ENCODE data around the gene ICE1.
"Not testable (repeated sequence)": the region's sequence is repeated elsewhere in the genome, so short reads cannot be mapped to it uniquely, and the experiment has no call there.

Gene ICE1

DNA sequence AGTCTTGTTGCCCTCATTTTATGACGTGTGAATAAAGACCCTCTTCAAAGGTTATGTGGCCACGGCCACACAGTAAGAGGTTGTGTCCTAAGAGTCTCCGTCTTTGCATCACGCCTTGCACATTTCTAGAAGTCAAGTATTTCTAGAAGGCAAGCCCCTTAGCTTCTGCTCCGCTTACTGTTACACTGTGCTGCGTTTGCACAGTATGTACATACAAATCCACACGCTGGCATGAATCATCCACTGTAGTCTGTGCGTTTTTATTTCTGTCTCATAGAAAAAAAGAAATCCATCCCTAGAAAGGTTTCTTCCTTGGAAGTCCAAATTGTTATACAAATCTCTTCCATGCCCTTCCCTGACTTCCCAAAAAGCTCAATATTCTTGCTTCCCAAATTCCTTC, 21.4 kb upstream of the ICE1 start:
- DNase-seq, result no peak

DNA sequence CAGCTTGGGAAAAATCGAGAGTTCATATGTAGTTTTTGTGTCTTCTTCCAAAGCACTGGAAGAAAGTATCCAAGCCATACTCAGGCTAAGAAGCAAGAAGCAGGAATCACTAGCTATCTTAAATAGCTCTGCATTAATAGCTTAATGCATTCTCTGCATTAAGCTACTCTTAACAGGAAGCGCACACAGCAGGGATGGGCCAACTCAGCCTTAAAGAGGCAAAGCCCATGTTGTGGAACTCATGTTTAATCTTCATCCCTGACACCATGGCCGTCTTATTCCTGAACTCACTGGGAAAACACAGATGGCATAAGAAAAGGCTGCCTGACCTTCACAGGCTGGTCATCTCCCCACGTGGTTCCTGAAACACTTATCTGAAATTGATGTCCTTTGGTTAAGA, 18.7 kb upstream of the ICE1 start:
- no peak for DNase-seq

DNA sequence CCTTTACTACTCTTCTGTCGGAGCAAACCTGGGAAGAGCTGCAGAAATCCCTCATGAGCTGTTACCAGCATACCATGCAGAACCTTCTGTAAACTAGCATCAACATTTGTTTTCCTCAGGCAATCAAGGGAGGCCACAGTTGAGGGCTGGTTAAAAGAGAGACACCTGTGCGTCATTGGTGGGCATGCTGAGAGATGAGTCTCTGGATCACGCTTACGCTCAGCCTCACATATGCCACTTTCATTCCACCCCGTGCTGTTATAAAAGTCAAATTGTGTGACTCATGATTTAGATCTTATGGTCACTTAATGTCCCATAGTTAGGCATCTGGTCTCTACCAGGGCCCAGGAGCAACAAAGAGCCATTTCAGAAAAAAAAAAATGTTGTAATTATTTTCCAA, 18.1 kb upstream of the ICE1 start:
- DNase-seq, result no peak

DNA sequence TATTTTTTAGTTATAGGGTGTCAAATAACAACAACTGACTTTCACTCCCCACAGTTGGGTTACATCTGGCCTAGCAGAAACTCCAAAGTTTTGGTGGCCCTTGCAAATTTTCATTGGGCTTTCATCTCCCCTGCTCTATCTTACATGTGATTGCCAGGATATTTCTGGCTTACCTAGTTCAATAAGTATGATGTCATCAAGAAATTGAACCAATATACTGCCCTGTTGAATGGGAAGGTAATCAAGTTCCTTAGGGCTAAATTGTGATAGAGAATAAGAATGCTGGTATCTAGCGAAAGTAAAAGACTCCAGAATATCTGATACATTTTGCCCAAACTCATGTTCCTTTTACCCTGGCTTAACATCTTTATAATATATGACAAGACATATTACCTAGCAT, 17.0 kb upstream of the ICE1 start:
- DNase-seq, result no peak

DNA sequence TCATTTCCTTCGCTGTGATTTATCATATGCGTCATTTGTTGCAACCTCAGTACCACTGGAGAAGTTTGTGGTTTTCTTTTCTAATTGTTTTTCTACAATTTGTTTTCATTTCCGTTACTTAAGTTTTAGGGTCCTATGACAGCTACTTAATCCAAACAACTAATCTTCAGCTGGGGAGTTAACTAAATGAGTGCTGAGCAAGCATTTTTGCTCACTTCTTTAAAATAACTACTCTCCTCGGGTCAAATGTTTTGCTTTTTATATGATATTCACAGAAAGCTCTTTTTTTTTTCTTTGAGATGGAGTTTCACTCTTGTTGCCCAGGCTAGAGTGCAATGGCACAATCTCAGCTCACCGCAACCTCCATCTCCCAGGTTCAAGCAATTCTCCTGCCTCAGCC, 14.6 kb upstream of the ICE1 start:
- DNase-seq, result no peak

DNA sequence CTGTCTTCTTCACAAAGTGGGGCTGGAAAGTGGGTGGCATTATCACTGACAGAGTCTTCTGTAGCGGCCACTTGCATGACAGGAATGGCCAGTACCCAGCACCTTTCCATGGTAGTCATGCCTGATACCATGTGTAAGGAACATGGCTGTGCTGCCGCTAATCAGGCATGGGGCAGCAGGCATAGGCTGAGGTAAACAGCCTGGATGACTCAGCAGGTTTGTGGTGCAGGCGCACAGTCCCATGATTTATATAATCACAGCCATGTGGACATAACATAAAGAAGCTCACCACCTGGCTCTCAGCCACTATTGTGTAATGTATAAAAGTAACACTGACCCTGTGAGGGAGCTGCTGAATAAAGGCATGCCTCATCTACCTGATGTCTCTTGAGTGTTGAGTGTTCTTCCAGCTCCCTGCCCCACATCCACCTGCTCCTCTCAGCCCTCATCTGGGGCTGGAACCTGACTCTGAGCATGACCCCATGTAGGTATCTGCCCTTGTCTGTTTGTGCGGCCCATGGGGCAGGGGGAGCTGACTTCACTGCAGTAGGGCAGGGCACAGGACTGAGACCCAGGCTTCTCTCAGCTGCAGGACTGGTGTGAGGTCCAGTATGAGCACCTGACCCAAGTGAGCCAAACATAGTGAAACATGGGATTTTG, 13.2 kb upstream of the ICE1 start:
- no peak for DNase-seq

DNA sequence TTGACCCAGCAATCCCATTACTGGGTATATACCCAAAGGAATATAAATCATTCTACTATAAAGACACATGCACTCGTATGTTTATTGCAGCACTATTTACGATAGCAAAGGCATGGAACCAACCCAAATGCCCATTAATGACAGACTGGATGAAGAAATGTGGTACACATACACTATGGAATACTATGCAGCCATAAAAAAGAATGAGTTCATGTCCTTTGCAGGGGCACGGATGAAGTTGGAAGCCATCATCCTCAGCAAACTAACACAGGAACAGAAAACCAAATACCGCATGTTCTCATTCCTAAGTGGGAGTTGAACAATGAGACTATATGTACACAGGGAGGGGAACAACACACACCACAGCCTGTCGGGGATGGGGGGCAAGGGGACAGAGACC, 8.6 kb upstream of the ICE1 start:
- not testable (repeated sequence) for DNase-seq

DNA sequence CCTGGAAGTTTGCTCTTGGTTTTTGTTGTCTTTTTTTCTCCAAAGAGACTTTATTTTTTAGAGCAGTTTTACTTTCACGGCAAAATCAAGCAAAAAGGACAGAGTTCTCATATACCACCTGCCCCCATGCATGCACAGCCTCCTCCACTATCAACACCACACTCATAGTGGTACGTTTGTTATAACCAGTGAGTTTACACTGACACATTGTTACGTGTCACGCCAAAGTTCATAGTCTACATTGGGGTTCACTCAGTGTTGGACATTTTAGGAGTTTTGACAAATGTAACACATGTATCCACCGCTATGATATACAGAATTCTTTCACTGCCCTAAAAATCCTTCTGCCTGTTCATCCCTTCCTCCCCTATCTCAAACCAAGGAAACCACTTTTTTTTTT, 7.5 kb upstream of the ICE1 start:
- no peak for DNase-seq

DNA sequence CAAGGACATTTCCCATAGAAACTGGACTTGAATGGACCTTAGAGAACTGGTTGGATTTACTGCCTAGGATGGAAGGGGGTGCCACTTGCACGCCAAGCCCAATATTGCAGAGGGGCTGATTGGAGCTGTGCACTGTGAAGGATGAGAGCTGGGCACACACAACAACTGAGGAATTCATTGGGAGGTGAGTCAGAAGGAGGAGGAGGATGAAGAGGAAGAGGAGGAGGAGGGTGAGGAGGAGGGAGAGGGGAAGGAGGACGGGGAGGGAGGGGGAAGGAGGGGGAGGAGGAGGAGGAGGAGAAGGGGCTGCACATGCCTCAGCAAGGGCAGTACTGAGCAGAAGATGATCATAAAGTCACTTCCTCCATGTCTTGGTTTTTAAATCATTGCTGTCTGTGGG, 5.7 kb upstream of the ICE1 start:
- no peak for DNase-seq

DNA sequence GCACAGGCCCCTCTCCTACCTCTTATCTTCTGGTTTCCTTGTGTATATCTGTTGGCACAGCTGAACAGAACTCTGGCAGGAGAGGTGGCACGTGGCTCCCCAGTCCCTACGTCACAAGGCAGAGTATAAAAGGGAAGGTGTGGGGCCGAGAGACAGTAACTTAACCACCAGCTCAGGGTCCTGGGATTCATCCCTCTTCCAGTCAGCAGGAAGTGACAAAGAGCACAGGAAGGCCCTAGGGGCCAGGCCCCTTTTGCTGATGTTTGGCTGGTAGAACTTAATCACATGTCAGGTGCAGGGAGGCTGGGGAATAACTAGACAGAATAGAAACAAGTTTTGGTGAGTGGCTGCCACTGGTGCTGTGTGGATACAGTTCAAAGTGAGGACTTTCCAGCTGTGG, 4.5 kb upstream of the ICE1 start:
- no peak for DNase-seq

DNA sequence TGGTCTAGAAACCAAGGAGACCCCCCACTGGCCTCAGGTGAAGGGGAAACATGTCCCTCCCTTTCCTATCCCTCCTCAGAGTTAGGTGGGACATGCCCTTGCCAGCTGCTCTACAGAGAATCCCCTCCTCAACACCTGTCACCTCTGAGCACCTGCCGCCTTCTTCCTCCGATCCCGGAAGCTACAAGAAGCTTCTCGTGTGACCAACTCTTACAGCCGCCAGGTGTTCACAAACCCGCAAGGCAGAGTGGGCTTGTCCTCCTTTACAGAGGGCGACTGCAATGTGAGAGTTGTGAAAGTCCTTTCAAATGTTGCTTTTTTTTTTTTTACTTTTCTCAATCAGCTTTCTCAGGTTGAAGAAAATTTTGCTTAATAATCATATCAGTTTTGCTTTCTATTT, 3.7 kb upstream of the ICE1 start:
- DNase-seq, result peak; percentile 38

DNA sequence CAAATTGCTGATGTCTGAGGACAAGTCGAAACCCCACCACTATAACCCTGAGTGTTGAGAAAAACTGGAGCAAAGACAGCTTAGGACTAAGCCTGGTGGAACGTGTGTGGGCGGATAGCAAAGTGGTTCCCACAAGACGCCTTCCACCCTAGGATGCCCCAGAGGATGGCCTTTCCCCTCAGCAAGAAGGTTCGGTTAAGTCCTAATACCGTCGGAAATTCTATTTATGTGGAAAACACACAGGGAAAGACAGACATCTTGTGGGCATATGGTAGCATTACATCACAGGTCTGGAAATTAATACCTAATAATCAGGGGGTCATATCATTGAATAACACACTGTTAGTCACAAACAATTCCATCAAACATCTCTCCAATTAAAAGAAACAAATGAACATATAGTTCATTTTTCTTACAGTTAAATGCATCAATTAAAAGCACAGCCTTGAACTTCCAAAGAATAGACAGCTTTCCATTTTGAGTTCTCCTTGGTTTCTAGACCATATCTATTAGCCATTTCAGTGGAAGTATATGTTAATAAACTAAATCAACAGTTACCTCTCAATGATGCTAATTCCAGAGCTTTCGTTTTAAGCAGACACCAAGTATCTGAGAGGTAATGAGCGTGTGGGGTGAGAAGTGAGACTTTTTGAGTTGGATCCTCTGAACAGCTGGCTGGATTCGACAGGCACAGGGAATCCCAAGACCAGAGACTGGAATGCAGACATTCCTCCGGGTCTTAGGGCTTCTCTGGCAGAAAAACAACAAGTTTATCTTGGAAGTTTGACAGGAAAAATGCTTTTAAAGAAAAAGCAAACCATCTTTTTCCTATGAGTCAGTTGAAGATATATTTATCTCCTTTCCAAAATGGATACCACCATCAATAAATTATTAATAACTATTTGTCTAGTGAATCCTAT, 2.9 kb upstream of the ICE1 start:
- peak; percentile 44 for DNase-seq

DNA sequence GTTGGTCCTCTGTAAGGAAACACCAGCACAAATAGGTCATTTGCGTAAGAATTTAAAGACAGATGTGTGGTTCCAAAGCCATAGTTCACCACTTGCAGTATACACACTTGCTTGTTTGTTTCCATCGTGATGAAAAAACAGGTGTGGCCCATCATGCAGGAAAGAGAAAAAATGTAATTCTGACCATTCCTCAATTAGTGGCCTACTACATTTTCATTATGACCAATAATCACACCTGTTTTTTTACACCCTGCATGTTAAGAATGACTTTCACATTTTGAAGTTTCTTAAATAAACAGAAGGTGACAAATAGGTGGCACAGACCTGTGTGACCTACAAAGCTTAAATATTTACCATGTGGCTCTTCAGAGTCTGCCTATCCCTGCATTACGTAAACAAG, 2.2 kb upstream of the ICE1 start:
- no peak for DNase-seq

DNA sequence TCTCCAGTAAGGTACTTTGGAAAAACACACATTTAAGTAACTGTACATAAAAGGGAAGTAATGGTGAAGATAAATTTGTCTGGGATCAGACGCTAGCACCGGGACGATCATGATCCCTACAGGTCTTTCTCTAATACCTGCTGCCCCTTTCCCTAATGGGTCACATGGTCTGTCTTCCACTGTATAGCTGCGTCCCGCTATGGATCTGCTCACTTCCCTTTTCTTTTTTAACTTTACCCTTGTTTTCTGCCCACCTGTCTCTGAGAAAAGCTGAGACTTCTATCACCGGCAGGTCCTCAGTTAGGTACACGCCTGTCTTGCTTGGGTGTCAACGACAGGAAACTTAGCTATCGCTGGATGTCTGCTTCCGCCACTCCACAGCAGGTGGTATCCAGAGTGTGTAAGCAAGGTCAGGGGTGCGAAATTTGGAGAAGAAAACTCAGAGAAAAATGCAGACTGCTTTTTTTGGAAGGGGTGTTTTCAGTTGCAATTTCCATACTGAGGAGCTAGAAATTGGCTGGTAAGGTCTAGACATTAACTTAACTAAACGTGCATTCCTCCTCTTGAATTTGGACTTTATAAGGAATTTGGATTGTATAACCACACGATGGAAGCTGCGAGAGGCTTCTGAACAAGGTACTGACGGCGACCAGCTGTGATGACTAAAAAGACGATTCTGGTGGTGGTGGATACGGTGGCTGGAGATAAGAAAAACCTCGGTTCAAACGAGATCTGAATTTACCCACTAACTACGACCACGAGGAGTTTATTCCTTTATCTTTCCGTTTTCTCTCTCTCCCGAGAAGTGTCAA, 1.1 kb upstream of the ICE1 start:
- DNase-seq, result peak; percentile 12

DNA sequence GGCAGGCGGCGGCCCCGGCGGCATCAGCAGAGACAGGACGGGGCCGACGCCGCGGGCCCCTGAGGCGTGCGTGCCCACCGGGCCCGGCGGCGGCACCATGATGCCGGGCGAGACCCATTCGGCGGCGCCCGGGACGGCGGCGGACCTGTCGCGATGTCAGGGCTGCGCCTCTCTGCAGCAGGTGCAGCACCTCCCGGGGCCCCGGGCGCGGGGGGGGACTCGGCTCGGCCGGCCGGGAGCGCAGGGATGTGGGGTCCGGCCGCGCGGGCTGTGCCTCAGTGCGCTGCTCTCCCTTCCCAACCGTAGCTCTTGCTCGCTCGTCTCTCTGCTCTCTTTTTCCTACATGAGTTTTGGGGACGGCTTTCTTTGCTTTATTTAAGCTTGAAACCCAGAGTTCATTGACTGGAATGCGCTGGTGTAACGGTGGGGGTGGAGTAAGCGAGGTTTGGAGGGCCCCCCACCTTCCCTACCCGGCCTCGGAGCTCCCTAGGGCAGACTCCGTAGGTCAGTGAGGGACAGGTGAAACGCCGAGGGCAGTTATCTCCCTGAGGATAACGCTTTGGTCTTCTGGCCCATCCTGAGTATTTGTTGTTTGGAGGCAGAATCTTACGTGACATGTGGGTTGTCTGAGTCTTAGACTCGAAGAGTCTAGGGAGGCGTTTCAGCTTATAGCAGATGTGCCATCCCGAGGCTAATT, 490 bp downstream of the ICE1 start:
- DNase-seq, result no peak

DNA sequence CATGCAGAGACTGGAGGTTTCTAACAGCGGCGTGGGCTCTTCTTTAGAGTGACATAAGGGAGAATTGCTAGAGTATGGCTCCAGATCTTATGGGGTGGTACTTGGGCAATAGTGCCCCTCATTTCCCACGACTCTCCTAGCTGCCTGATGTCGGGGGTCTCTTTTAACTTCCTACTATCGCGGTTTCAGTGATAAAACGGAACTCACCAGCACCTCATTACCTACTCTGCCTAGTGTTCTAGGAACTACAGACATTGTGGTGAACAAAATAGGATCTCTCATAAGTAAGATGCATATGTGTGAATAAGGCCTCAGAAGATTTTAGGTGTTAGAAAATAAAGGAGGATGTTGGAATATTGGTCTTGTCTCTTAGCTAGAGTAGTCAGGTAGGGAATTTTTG, 1.1 kb downstream of the ICE1 start:
- DNase-seq, result no peak

DNA sequence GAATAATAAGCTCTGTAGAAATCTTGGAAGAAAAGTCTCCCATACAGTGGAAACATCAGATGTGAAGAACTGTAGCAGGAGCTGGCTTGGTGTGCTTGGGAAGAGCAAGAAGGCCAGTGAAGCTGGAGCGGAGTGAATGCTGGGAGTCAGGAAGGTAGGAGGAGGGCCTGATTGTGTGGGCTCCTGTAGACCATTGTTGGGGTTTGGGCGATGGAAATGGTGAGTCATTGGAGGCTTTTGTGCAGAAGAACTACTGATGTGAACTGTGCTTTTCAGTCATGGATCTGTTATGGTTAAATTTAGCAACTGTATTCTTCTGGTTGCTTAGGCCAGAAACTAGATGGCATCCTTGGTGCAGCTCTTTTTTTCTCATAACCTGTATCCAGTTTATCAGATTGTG, 2.3 kb downstream of the ICE1 start:
- DNase-seq, result no peak

DNA sequence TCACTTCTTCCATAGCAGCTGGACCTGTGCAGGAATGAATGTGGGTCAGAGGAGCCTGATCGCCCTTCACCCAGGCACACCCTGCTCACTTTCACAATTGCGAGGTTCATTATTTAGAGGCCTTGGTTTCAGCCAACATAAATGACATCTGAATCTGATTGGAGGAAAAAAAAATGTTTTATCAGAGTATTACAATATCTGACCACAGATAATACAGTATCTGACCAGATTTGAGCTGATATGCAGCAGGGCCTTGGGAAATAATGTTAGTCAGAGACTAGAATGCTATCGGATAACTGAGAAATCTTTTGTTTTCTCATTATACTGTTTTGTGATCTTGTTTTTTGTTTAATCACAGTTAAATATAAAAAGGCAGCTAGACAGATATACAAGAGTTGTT, 7.7 kb downstream of the ICE1 start:
- no peak for DNase-seq

DNA sequence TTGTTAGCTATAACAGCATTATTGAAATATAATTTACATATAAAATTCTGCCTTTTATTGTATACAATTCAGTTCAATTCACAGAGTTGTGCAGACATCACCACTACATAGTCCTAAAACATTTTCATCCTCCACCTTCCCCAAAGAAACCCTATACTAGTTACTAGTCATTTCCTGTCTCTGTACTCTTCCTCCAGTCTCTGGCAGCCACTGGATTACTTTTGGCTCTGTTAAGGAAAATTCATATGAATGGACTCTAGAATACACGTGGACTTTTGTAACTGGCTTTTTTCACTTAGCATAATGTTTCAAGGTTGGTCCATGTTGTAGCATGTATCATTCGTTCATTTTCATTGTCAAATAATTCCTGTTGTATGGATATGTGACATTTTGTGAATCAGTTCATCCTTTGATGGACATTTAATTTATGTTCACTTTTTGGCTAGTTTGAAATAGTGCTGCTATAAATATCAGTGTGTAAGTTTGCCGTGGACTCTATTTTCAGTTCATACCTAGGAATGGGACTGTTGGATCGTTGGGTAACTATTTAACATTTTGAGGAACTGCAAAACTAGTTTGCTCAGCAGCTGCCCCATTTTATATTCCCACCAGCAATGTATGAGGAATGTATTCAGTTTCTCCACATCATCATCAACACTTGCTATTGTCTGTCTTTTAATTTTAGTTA, 9.7 kb downstream of the ICE1 start:
- DNase-seq, result no peak

DNA sequence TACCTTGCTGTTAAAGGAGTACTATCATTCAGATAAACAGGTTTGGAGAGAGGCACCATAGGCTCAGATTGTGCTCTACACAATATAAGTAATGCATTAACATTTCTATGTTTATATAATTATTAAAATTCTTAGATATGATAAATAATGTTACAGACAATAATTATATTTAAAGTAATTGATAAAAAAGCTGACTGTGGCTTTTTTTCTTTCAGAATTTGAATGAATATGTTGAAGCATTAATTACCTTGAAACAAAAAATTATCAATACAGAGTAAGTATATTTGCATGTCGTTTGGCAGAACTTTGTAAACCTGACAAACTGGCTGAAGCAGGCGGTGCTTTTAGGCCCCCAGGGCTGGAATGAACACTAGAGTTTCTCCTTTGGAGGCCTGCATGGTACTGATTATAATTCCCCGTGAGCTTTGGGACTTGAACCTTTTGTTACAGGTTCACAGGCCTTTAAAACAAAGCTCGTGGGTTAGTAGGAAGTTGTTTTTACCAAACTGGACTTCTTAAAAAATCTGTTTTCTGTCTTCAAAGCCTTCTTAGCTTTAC, 13.8 kb downstream of the ICE1 start:
- no peak for DNase-seq

DNA sequence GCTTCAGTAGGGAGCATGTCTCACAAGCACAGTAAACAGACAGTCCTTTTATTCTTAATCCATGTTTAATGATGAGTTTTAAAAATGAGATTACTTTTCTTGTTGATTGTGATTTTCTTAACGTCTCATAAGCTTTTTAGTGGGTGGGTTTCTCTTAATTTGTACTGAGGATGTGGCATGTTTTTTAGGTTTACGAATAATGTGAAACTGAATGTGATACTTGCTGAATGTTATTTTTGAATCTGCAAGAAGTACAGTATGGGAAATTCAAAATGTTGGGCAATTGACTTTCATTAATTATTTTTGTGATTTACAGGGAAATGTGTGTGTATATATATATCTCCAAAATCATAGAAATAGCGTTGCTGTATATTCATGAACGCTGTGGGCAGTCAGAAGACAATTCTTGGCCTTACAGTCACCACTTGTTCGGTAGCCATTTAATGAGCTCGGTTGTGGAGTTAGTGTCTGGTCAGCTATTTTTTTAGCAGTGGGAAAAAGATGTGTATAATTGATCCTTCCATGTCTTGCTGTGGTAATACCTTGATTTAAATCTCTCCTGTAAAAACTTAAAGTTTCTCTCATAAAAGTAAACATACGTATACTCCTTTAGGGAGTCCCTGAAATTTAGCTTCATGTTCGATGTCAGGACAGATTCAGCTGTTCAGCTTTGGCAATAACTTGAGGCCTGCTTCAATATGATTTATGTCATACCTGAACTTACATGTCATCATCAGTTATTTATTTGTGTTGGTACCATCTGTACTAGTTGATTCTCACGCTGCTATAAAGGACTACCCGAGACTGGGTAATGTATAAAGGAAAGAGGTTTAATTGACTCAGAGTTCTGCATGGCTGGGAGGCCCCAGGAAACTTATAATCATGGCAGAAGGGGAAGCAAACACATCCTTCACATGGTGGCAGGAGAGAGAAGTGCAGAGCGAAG, 15.0 kb downstream of the ICE1 start:
- DNase-seq, result no peak
